HG02884 (cell line): ENCODE data around the gene SH3D21.

ENCODE experiments used
- ATAC-seq: cut with Tn5 transposase; IDR thresholded peaks from one replicate; pipeline ENCODE4 v1.9.1; 2021; ENCODE audit warnings: mild to moderate bottlenecking, moderate library complexity; ENCODE audit not compliant: unreplicated experiment

The SH3D21 gene

DNA sequence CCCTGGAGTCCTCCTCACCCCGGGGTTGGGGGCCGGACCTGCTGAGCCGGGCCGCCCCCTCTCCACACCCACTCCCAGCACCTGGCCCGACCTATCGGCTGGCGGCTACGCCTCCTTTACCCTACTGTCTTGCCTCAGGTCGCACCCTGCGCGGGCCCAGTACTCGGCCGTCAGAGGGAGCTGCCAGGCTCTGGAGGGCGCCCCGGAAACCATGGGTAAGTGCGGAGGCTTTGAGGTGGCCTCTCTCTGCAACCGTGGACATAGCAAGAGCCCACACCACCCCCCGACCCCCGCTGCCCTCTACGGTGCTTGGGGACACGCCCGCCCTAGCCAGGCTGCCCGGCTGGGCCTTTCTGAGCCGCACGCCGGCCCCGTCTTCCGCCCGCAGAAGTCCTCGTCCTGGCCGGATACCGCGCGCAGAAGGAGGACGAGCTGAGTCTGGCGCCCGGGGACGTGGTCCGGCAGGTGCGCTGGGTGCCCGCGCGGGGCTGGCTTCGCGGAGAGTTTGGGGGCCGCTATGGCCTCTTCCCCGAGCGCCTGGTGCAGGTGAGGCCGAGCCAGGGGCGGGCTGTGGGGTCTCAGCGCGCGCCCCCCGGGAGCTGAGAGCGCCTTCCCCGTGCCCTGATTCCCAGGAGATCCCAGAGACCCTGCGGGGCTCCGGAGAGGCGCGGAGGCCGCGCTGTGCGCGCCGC, at the start of gene SH3D21:
TSS of gene SH3D21 (plus strand) at position 159 of the 692 bp plus-strand sequence. CDS start at position 212, 53 bp downstream.
- ATAC-seq = peak; percentile 13

DNA sequence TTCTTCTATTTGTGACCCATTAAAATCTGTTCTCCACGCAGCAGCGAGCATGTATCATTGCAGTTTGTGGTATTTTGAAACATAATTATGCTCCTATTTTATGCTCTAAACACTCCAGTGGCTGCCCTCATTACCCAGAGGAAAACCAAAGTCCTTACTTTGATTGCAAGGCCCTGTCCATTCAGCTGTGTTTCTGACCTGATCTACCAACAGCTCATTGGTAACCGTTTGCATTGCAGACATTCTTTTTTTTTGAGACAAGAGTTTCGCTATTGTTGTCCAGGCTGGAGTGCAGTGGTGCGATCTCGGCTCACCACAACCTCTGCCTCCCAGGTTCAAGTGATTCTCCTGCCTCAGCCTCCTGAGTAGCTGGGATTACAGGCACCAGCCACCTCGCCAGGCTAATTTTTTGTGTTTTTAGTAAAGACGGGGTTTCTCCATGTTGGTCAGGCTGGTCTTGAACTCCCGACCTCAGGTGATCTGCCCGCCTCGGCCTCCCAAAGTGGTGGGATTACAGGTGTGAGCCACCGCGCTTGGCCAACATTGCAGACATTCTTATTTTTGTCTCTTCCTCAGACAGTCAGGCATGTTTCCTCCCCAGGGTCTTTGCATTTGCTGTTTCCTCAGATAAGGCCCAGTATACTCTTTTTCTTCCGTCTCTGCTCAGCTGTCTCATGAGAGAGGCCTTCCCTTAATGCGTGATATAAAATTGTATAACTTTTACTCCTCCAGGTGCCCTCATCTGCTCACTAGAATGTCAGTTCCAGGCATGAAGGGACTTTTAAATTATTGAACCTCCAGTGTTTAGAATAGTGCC, 49.4 kb upstream of the SH3D21 start:
- ATAC-seq = no peak

DNA sequence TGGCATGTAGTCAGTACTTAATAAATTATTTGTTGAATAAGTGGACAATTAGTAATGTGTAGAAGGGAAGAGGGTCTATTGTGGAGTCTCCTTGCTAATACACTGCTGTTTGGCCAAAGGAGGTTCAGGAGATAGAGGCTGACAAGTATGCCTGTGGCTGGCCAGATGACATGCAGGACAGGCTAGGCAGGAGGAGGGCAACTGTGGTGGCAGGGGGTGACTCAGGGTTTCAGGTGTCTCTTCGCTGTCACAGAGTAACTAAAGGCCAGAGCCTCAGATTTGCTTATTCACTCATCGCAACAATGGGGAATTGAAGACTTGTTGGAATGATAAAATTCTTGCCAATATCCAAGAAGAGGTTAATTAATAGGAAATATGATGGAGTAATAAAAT, 48.8 kb upstream of the SH3D21 start:
- no peak for ATAC-seq

DNA sequence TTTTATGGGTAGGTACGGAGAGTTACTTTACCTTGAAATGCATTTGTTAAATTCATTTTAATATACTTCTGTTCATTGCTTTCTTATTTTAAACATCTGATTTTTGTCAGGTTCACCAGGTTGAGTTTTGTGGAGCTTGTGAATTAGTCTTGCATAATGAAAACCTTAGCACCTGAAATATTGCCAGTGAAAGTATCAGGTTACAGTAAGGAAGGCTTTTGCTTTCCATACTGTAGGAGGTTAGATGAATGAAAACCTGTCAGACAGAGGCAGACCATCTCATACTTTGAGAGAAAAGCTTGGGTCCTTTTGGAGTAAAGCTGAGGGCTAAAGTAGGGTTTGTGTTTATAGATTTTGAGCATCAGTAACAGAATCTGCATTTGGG, 47.2 kb upstream of the SH3D21 start:
- ATAC-seq = no peak

DNA sequence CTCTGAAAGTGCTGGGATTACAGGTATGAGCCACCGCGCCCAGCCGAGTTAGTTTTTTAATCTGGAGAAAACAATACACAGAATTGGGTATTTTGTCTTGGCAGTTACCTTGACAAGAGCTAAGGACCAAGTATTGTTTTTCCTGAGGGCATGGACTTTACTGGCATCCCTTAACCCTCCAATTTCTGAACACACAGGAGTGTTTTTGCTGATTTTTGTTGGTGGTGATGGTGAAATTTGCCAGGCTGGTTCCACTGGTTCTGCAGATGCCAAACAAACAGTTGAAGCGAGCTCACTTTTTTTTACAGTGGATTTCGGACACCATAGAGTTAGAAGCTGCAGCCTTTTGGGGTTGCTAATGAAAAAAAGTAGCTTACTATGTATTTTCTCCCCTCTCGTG, 37.2 kb upstream of the SH3D21 start:
- ATAC-seq = no peak

DNA sequence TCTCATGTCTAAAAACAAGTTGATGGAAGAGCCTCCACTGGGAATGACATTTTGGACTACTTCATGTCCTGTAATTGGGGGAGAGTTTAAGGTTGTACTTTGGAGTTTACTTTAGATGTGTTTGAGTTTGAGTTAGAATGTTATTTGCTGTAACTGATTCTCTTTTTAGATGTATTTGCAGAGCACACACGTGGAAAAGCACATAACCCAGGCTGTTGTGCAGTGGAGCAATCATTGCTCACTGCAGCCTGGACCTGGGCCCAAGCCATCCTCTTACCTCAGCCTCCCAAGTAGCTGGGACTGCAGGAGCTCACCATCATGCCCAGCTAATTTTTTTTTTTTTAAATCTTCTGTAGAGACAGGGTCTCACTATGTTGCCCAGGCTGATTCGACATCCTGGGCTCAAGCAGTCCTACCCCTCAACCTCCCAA, 36.7 kb upstream of the SH3D21 start:
- no peak for ATAC-seq

DNA sequence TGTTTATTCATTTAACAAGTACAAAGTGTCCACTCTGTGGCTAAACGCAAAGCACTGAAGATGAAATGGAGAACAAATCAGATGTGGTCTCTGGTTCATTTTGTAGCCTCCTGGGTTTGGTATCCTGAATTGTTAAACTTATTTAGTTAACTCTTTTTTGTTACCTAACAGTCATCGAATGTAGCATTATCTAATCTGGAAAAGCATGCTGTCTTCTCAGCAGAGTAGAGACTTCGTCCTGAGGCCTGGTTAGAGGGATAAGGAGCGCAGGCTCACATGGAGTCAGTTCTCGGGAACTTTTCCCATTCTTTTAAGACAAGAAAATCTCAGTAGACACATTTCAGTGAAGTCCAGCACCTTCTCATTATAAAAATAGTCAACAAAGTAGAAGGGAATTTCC, 33.1 kb upstream of the SH3D21 start:
- no peak for ATAC-seq

DNA sequence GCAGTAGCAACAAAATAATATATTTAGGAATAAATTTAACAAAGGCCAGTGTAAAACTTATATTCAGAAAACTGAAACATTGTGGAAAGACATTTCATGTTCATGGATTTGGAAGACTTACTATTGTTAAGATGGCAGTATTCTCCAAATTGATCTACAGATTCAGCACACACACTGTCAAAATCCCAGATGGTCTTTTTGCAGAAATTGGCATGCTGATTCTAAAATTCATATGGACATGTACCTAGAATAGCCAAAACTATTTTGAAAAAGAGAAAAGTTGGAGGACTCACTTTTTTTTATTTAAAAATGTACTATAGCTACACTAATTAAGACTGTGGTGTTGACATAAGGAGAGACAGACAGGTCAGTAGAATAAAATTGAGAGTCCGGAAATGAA, 32.0 kb upstream of the SH3D21 start:
- no peak for ATAC-seq

DNA sequence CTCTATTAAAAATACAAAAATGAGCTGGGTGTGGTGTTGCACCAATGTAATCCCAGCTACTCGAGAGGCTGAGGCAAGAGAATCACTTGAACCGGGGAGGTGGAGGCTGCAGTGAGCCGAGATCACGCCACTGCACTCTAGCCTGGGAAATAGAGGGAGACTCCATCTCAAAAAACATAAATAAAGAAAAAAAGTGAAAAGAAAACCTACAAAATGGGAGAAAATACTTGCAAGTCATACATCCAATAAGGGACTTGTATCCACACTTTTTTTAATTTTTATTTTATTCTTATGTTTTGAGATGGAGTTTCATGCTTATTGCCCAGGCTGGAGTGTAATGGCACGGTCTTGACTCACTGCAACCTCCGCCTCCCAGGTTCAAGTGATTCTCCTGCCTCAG, 29.5 kb upstream of the SH3D21 start:
- ATAC-seq = no peak

DNA sequence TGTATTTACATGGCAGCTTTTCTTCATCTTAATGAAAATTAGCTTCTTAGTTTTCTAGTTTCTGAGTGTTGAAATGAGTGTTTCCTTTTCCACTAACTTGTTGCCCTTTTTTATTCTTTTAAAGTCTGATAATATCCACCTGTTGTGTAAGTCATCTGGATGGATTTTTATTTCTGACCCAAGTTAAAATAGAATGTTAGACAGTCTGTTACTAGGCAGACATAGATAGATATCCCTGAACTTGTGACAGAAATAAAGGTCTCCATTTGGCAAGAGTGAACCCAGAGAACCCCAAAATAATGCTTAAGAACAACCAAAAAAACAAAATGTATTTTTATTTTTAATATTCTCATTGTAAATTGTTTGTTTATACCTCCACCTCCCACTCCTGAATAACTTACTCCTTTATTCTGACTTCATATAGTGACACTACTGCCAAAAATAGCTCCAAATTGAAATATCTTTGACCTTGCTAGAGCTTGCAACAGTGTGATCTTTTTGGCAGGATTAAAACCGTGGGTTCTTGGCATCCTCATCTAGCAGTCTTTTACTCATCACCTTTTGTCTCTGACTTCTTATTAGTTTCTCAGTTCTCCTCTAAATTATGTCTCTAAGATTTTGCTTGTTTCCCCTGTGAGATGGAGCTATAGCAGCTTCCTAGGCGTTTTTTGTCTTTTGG, 26.9 kb upstream of the SH3D21 start:
- ATAC-seq = no peak

DNA sequence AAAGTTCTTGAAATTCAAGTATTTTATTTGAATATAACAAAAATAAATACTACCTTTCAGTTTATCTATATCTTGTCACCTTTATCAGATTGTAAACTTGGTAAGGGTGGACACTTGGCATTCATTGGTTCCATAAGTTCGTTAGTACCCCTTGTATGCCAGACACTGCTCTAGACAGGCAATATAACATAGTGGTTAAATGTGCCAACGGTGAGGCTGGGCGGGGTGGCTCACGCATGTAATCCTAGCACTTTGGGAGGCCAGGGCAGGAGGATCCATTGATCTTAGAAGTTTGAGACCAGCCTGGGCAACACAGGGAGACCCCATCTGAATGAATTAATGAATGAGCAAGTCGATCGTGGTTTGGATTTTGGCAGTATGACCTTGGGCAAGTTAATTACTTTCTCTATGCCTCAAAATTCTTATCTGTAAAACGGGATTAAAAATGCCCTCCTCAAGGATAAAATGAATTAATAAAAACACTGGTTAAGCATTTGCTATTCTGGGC, 26.3 kb upstream of the SH3D21 start:
- no peak for ATAC-seq

DNA sequence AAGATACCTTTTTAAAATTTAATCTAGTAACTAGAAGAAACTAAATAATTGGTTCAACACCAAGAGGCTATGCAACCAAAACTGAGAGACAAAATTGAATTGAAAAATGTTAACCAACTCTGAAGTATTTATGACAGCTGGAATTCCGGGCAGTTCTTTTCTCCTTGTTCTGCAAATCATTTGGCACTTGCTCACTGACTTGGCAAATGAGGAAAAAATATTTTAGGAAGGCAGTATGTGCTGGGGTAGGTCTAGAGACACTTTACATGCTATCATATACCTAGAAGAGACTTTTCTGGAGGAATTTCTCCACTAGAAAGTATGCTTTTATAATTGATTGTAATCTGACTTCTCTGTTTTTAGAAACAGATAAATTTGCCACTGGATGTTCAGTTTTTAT, 22.1 kb upstream of the SH3D21 start:
- no peak for ATAC-seq

DNA sequence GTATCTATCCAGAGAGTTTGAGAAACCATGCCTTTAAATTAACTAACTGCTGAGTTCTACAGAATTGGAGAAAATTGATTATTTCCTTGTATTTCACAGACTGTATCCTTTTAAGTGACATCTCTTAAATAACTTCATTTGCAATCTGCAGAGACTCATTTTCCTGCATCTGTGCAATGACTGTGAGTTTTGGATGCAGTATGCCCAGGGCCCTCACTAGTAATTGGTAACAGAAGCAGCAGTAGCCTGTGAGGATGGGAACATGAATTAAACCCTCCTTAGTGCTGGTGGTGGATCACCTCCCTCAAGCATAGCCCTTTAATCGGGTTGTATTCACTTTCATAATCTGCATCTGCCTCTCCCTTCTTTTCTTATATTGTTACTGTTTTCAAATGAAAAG, 21.7 kb upstream of the SH3D21 start:
- ATAC-seq = no peak

DNA sequence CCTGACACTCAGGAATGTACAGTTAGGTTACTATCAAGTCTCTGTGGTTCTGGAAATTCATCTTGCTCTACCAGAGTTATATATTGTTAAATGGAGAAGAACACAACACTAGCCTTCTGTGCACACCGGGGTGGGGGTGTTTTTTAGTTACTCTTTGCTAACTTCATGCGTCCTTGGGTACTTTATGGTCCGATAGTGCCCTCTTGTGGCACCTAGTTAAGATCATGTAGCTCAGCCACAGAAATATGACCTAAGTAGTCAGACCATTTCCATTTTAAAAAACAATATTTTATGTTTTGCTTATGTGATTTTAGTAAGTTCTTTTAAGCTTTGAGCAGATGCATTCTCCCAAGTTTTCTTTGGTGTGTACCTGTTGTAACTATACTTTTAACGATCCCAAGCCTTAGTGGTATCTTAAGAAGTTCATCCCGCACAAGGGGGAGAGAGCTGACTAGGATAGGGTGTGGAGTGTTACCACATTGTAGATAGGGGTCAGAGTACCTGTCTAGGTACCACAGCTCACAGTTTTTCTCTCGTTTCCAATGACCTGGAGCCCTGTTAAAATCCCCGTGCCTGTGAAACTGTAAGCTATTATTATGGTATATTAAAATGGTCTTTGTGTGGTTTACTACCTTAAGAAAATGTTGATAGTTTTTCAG, 20.6 kb upstream of the SH3D21 start:
- no peak for ATAC-seq

DNA sequence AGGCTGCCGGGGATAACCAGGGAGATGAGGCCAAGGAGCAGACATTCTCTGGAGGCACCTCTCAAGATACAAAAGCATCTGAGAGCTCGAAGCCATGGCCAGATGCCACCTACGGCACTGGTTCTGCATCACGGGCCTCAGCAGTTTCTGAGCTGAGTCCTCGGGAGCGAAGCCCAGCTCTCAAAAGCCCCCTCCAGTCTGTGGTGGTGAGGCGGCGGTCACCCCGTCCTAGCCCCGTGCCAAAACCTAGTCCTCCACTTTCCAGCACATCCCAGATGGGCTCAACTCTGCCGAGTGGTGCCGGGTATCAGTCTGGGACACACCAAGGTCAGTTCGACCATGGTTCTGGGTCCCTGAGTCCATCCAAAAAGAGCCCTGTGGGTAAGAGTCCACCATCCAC, 19.4 kb upstream of the SH3D21 start:
- ATAC-seq = no peak

DNA sequence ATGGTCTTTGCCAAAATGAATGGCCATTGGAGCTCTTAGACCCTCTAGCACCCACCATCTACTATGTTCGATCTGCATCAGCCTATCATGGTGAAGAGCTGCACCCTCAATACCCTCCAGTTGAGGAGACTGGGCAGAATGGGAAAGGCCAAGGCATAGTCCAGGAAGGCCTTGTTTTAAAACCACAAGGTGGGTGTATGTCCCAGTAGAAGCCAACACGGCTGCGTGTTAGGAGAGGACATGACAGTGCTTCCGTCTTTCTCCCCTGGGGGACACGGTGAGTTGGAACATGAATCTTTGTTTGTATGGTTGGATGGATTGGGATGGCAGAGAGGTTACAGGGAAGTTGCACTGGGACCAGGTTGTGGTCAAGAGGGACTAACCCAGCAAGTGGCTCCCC, 18.6 kb upstream of the SH3D21 start:
- ATAC-seq = no peak

DNA sequence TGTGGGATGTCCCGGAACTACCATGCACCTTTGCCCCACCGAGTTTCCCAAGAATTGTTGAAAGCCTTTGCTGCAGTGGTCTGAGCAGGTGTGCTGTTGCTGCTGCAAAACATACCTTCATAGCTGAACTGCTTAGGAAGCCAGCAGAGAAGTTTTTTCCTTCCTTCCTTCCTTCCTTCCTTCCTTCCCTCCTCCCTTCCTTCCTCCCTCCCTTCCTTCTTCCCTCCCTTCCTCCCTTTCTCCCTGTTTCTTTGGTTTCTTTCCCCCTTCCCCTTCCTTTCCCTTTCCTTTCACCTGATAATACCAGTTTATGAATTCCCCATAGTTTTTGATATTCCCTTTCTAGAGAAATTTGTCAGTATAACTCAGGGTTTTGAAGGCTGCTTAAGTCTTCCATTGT, 10.8 kb upstream of the SH3D21 start:
- no peak for ATAC-seq

DNA sequence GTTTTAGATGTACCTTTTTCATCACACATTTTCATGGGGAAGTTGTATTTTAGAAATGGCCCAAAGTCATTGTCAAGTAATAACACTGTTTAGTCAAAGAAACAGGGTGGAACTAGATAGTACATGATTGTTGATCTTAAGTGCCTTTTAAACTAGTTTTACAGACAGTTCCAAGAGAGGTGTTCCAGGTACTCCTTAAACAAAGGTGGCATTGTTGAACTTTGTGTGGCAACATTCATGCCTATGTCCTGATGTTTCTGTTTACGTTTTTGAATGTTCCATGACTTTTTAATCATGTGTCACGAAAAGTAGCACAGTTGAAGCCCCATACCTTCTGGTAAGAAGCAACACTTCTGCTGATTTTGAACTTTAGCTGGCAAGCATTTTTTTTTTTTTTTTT, 9.1 kb upstream of the SH3D21 start:
- no peak for ATAC-seq

DNA sequence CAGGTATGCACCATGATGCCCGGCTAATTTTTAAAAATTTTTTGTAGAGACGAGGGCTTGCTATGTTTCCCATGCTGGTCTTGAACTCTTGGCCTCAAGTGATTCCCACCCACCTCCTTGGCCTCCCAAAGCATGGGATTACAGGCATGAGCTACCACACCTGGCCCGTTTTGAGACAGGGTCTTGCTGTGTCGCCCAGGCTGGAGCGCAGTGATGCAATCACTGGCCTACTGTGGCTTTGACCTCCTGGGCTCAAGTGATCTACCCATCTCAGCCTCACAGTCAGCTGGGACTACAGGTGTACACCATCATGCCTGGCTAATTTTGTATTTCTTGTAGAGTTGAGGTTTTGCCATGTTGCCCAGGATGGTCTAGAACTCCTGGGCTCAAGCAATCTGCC, 7.5 kb upstream of the SH3D21 start:
- ATAC-seq = no peak

DNA sequence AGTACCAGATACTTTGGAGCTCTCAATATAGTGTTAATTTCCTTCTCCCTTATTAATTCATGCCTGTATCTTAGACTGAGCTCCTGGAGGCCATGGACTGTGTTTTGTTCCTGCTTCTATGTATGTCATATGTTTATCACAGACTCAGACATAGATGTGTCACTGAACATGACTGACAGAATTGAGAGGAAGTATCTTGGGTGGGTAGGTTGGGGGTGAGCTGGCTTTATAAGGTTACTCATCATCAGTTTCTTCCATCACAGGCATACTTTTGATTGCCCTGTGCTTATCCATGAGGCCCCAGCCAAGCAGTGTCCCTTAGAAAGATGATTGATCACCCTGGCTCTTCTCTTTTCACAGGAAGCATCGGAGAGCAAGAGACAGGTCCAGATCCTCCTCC, 5.6 kb upstream of the SH3D21 start:
- ATAC-seq = no peak

DNA sequence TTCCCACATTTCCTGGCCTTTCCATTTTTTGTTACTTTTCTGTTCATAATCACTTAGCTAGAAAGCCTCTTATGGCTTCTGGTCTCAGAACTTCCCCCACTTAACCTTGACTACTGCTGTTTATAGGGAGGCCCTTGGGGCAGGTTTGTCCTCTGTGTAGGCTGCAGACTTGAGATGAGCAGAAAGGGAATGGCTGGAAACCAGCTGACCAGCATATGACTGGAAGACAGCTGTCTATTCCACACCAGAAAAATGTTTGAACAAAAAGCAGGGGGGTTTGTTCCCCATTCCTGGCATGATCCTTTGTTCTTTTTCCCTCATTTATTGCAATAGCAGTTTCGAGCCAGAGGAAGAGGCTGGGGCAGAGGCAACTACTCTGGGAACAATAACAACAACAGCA, 4.9 kb upstream of the SH3D21 start:
- ATAC-seq = no peak
